Neural cell (in vitro differentiated cells): ENCODE results near the gene FSCN2. TPM values are rescaled to one million over a fixed set of nuclear protein-coding genes. Genes with fewer than 3 reads are reported as not detected.

Source experiments
- H2AFZ ChIP-seq: fragments of 200-600, 300-800 bp; sonication (generic), shearing (Covaris generic); 2 replicates; pipeline ENCODE4 v1.6.0; 2014; ENCODE audit warnings: low read depth, mild to moderate bottlenecking, antibody characterized with exemption, low read length, moderate library complexity
- H3F3A ChIP-seq: fragments of 200-600 bp; shearing (Covaris generic); 2 replicates; pipeline ENCODE4 v1.6.1; 2016; ENCODE audit warnings: mild to moderate bottlenecking, moderate library complexity, mixed read lengths, antibody characterized with exemption, low read length; ENCODE audit not compliant: insufficient read depth, poor library complexity, severe bottlenecking
- H3K27ac ChIP-seq: fragments of 200-600, 300-800 bp; sonication (generic), shearing (Covaris generic); 2 replicates; pipeline ENCODE4 v1.5.1; 2014; ENCODE audit warnings: mild to moderate bottlenecking, low read length, moderate library complexity
- H3K27me3 ChIP-seq: fragments of 300-800, 200-600 bp; sonication (generic), shearing (Covaris generic); 2 replicates; pipeline ENCODE4 v1.6.0; 2014; ENCODE audit warnings: mild to moderate bottlenecking, low read depth, low read length, moderate library complexity; ENCODE audit not compliant: insufficient read depth
- H3K36me3 ChIP-seq: fragments of 300-800, 200-600 bp; sonication (generic), shearing (Covaris generic); 2 replicates; pipeline ENCODE4 v1.5.1; 2014; ENCODE audit warnings: mild to moderate bottlenecking, antibody characterized with exemption, low read length, moderate library complexity; ENCODE audit not compliant: insufficient read depth
- H3K4me2 ChIP-seq: fragments of 300-800, 200-600 bp; sonication (generic), shearing (Covaris generic); 2 replicates; pipeline ENCODE4 v1.6.0; 2014; ENCODE audit warnings: mild to moderate bottlenecking, low read length
- H3K4me3 ChIP-seq: fragments of 300-800, 200-600 bp; sonication (generic), shearing (Covaris generic); 2 replicates; pipeline ENCODE4 v1.5.1; 2014; ENCODE audit warnings: mild to moderate bottlenecking, low read length, moderate library complexity
- H3K79me2 ChIP-seq: fragments of 200-600 bp; shearing (Covaris generic); replicated peaks from 2 replicates; pipeline ENCODE4 v1.6.0; 2014; ENCODE audit warnings: mild to moderate bottlenecking, low read length, moderate library complexity; ENCODE audit not compliant: insufficient read depth
- H3K9ac ChIP-seq: fragments of 300-800, 200-600 bp; sonication (generic), shearing (Covaris generic); 2 replicates; pipeline ENCODE4 v1.6.1; 2016; ENCODE audit warnings: mild to moderate bottlenecking, low read length, mixed read lengths
- H3K9me2 ChIP-seq: fragments of 200-600 bp; shearing (Covaris generic); 2 replicates; pipeline ENCODE4 v1.6.1; 2016; ENCODE audit warnings: mild to moderate bottlenecking, low read length, mixed read lengths; ENCODE audit not compliant: insufficient read depth
- H3K9me3 ChIP-seq: fragments of 200-600, 300-800 bp; sonication (generic), shearing (Covaris generic); 2 replicates; pipeline ENCODE4 v1.6.1; 2016; ENCODE audit warnings: mild to moderate bottlenecking, mixed run types, low read length, moderate library complexity, mixed read lengths
- H4K20me1 ChIP-seq: fragments of 200-600 bp; shearing (Covaris generic); 2 replicates; pipeline ENCODE4 v1.6.1; 2016; ENCODE audit warnings: mild to moderate bottlenecking, mixed run types; ENCODE audit not compliant: insufficient read depth
- CTCF ChIP-seq: fragments of 450-650 bp; IDR thresholded peaks from 2 replicates; pipeline ENCODE4 v1.5.1; 2014; ENCODE audit warnings: antibody characterized with exemption, mild to moderate bottlenecking, moderate library complexity; ENCODE audit not compliant: poor library complexity, severe bottlenecking
- EP300 ChIP-seq: fragments of 450-650 bp; conservative IDR thresholded peaks from 2 replicates; pipeline ENCODE4 v1.6.1; 2014; ENCODE audit warnings: antibody characterized with exemption, mild to moderate bottlenecking, moderate library complexity; ENCODE audit not compliant: poor library complexity, severe bottlenecking
- EZH2 ChIP-seq: fragments of 200-600, 300-800 bp; shearing (Covaris generic), sonication (generic); IDR thresholded peaks from 2 replicates; pipeline ENCODE4 v1.6.1; 2014; ENCODE audit warnings: antibody characterized with exemption, low read length, borderline replicate concordance, mild to moderate bottlenecking; ENCODE audit not compliant: insufficient read depth, poor library complexity, severe bottlenecking
- MXI1 ChIP-seq: fragments of 450-650 bp; conservative IDR thresholded peaks from 2 replicates; pipeline ENCODE4 v1.6.1; 2014; ENCODE audit warnings: antibody characterized with exemption, mild to moderate bottlenecking; ENCODE audit not compliant: poor library complexity, severe bottlenecking
- POLR2AphosphoS5 ChIP-seq: IDR thresholded peaks from 2 replicates; pipeline ENCODE4 v1.6.1; 2012
- RAD21 ChIP-seq: fragments of 450-650 bp; conservative IDR thresholded peaks from 2 replicates; pipeline ENCODE4 v1.6.1; 2014; ENCODE audit warnings: antibody characterized with exemption, mild to moderate bottlenecking, moderate library complexity
- REST ChIP-seq: IDR thresholded peaks from 2 replicates; pipeline ENCODE4 v1.6.1; 2012; ENCODE audit warnings: borderline replicate concordance
- SMC3 ChIP-seq: fragments of 450-650 bp; conservative IDR thresholded peaks from 2 replicates; pipeline ENCODE4 v1.6.1; 2014; ENCODE audit warnings: antibody characterized with exemption, mild to moderate bottlenecking, moderate library complexity; ENCODE audit not compliant: poor library complexity
- TAF1 ChIP-seq: IDR thresholded peaks from 2 replicates; pipeline ENCODE4 v1.6.1; 2012; ENCODE audit warnings: low read depth
- polyA plus RNA-seq: library from polyadenylated mRNA; depleted of rRNA; stranded (reverse); fragments of >200 nt; gene quantifications from 2 replicates; pipeline ENCODE4 v1.2.3, GENCODE V29; 2014

FSCN2 gene
- polyA plus RNA-seq, 1 donor from 2014 or later: 4.8 TPM

- TF ChIP-seq CTCF: no peak
These were observed 44.3 kb upstream of the FSCN2 start (continued) for GRCh38 chr17:81483862-81484194.

- Histone ChIP-seq H4K20me1 (no peaks in the 10 kb centered on the region), H3K36me3 (no peaks in the 10 kb centered on the region), H3K79me2 (peaks cover 15% of the 10 kb centered on the region), H3K9me2 (no peaks in the 10 kb centered on the region), H3K4me2 (peak overlapping the region; percentile 1), H3F3A (no peaks in the 10 kb centered on the region), H3K27me3 (no peaks in the 10 kb centered on the region), H3K27ac (no peak overlapping the region), H3K9me3 (no peaks in the 10 kb centered on the region), H3K9ac (peak overlapping the region; percentile 56), H3K4me3 (peak overlapping the region; percentile 60), H2AFZ (peak overlapping the region; percentile 33)
- no peak for TF ChIP-seq EZH2
- TF ChIP-seq CTCF: peak; percentile 99
- no peak for TF ChIP-seq POLR2AphosphoS5
- no peak for TF ChIP-seq TAF1
- TF ChIP-seq SMC3: peak; percentile 92
- TF ChIP-seq MXI1: peak; percentile 85
- TF ChIP-seq REST: no peak
- peak; percentile 97 for TF ChIP-seq RAD21
- TF ChIP-seq EP300: peak; percentile 48
These were observed 43.8 kb upstream of the FSCN2 start for GRCh38 chr17:81484195-81484979.
